NOMO-1 treated with DMSO at 0.1 percent for 48 hours (cell line): ENCODE measurements around the gene TMIE.
"Not testable (repeated sequence)": the region's sequence is repeated elsewhere in the genome, so short reads cannot be mapped to it uniquely, and the experiment has no call there.

Experiments
- DNase-seq: peaks from one replicate; lab custom pipeline; 2025; ENCODE audit not compliant: unreplicated experiment; lab: John Stamatoyannopoulos, UW

Gene TMIE

GRCh38 chr3:46682974-46683373, 18.2 kb upstream of the TMIE start:
- DNase-seq: no peak

- DNase-seq: no peak
These were observed 16.3 kb upstream of the TMIE start for GRCh38 chr3:46684891-46685290.

GRCh38 chr3:46685446-46685845, 15.7 kb upstream of the TMIE start:
- DNase-seq: no peak

GRCh38 chr3:46690798-46691197, 10.4 kb upstream of the TMIE start:
- DNase-seq: no peak

- no peak for DNase-seq
These were observed 8.6 kb upstream of the TMIE start for GRCh38 chr3:46692566-46692990.

- no peak for DNase-seq
These were observed 7.9 kb upstream of the TMIE start, which contains the start of gene ALS2CL for GRCh38 chr3:46693038-46693891. ALS2CL (minus strand) TSS chr3:46693679; CDS start chr3:46689440, 4,239 bp downstream.

GRCh38 chr3:46693892-46694226, 7.3 kb upstream of the TMIE start:
- DNase-seq: no peak

- DNase-seq: no peak
These were observed 6.7 kb upstream of the TMIE start for GRCh38 chr3:46694520-46694919.

GRCh38 chr3:46695177-46695961, 5.8 kb upstream of the TMIE start:
- peak; percentile 26 for DNase-seq

GRCh38 chr3:46695962-46696894, 5.0 kb upstream of the TMIE start:
- no peak for DNase-seq

GRCh38 chr3:46699676-46700523, 1.3 kb upstream of the TMIE start:
- DNase-seq: no peak

GRCh38 chr3:46700772-46701171, 420 bp upstream of the TMIE start:
- DNase-seq: no peak

- DNase-seq: no peak
These were observed 1.2 kb downstream of the TMIE start for GRCh38 chr3:46702246-46703012.

GRCh38 chr3:46703013-46703520, 1.9 kb downstream of the TMIE start:
- no peak for DNase-seq

GRCh38 chr3:46704346-46704745, 3.2 kb downstream of the TMIE start:
- DNase-seq: not testable (repeated sequence)

GRCh38 chr3:46705022-46705530, 3.9 kb downstream of the TMIE start:
- peak; percentile 59 for DNase-seq

GRCh38 chr3:46705751-46706552, 4.8 kb downstream of the TMIE start:
- no peak for DNase-seq
